Esophagus muscularis mucosa (tissue), 4 donors: ENCODE measurements around the gene TMEM198. TPM values are rescaled to one million over a fixed set of nuclear protein-coding genes. Genes with fewer than 3 reads are reported as not detected.
A peak's percentile ranks its signal among the peaks of the same experiment; 100 is the strongest.

ENCODE experiments used
- DNase-seq: peaks from one replicate; pipeline ENCODE4 v3.0.0-alpha.2; 2017; ENCODE audit errors: extremely low spot score
- H3K27ac ChIP-seq, 4 donors: fragments of 200-600 bp; sonication (generic); replicated peaks in 1 of 4; 1 replicate in 3 of 4; 2 replicates in 1 of 4; pipeline ENCODE4 v1.5.1; 2016 to 2019; ENCODE audit warnings: mild to moderate bottlenecking in 1 of 4
- H3K27me3 ChIP-seq, 4 donors: fragments of 200-600 bp; sonication (generic); one replicate each; pipeline versions ENCODE4 v1.5.1 to v1.6.0; 2016 to 2019
- H3K36me3 ChIP-seq, 4 donors: fragments of 200-600 bp; sonication (generic); one replicate each; pipeline ENCODE4 v1.5.1; 2016 to 2019
- H3K4me1 ChIP-seq, 4 donors: fragments of 200-600 bp; sonication (generic); one replicate each; pipeline ENCODE4 v1.5.1; 2016 to 2019
- H3K4me3 ChIP-seq, 4 donors: fragments of 200-600 bp; sonication (generic); 1 replicate in 2 of 4; 2 replicates in 2 of 4; pipeline ENCODE4 v1.5.1; 2016 to 2019; ENCODE audit warnings: mild to moderate bottlenecking in 4 of 4, moderate library complexity in 1 of 4
- H3K9me3 ChIP-seq, 4 donors: fragments of 200-600 bp; sonication (generic); 1 replicate in 3 of 4; 2 replicates in 1 of 4; pipeline ENCODE4 v1.5.1; 2016 to 2019
- CTCF ChIP-seq, 3 experiments: fragments of 200-600 bp in 2 of 3; fragments of 450-650 bp in 1 of 3; sonication (generic) in 2 of 3; IDR thresholded peaks; one replicate each; pipeline ENCODE4 v1.5.1; 2017 to 2019; ENCODE audit warnings: antibody characterized with exemption in 3 of 3, mild to moderate bottlenecking in 2 of 3, moderate library complexity in 1 of 3
- EP300 ChIP-seq: sonication (generic); formaldehyde crosslinking; IDR thresholded peaks from one replicate; pipeline ENCODE4 v1.6.1; 2017; ENCODE audit warnings: antibody characterized with exemption
- POLR2A ChIP-seq: fragments of 450-650 bp; IDR thresholded peaks from one replicate; pipeline ENCODE4 v1.6.1; 2017; ENCODE audit warnings: antibody characterized with exemption, moderate library complexity, mild to moderate bottlenecking, low read depth
- POLR2AphosphoS5 ChIP-seq, 2 donors: sonication (generic); formaldehyde crosslinking; IDR thresholded peaks; one replicate each; pipeline ENCODE4 v1.6.1; 2017; ENCODE audit warnings: antibody characterized with exemption in 2 of 2
- WGBS: methylation state at CpG from one replicate; pipeline ENCODE4 v1.1.5; 2018; 5-methylcytosine and 5-hydroxymethylcytosine counted together
- intact Hi-C: fragments of 100-400 bp; cut with DNase I; formaldehyde crosslinking; loops from one replicate; pipeline ENCODE4 v1.15.1; 2023
- total RNA-seq, 4 donors: library from RNA; depleted of rRNA; stranded (reverse); fragments of >200 nt; gene quantifications; one replicate each; pipeline versions ENCODE4 v1.1.0 to v1.2.1, GENCODE V29; 2016

TMEM198 gene
- total RNA-seq, 4 donors from 2014 or later = 3.7 to 4.7 (median 4.2) TPM

- intact Hi-C loops = loop anchor here (2.0 to 5.0 kb wide), 3 partner anchors 33 to 130 kb away; partner anchors contain the start of gene GMPPA
- 16% methylated on average over 19 of the region's 21 CpGs for WGBS
- Histone ChIP-seq H3K27ac (peak overlapping the region in 1 of 4 donors; percentile 45), H3K4me3 (peak overlapping the region; percentile 11 to 32 (median 29)), H3K4me1 (peaks cover 9 to 19% (median 15%) of the 10 kb centered on the region in 4 donors), H3K9me3 (no peaks in the 10 kb centered on the region), H3K36me3 (no peaks in the 10 kb centered on the region), H3K27me3 (peaks cover 0 to 37% (median 0%) of the 10 kb centered on the region in 4 donors)
- TF ChIP-seq POLR2AphosphoS5 (IDR thresholded peaks at IDR 0.05) = peak; percentile 44 to 68
- TF ChIP-seq POLR2A = no peak
- peak; percentile 96 to 99 (median 97) for TF ChIP-seq CTCF (IDR thresholded peaks at IDR 0.05)
- no peak for TF ChIP-seq EP300
- no peak for DNase-seq
Observed at GRCh38 chr2:219530048-219530963, 13.5 kb upstream of the TMEM198 start.

GRCh38 chr2:219531639-219532377 is 12.0 kb upstream of the TMEM198 start:
- intact Hi-C loops = loop anchor here (2.0 to 5.0 kb wide), 3 partner anchors 35 to 131 kb away; partner anchors contain the start of gene GMPPA
- no peak overlapping the region for H3K4me3 ChIP-seq
- peaks cover 0 to 25% (median 0%) of the 10 kb centered on the region in 4 donors for H3K27me3 ChIP-seq
- no peaks in the 10 kb centered on the region for H3K9me3 ChIP-seq
- WGBS = 90% methylated on average over 17 of the region's 20 CpGs
- no peak for DNase-seq
- TF ChIP-seq POLR2AphosphoS5 (IDR thresholded peaks at IDR 0.05) (no peak), EP300 (no peak), CTCF (IDR thresholded peaks at IDR 0.05) (no peak), POLR2A (no peak)
- no peaks in the 10 kb centered on the region for H3K36me3 ChIP-seq
- H3K4me1 ChIP-seq = peaks cover 6 to 16% (median 14%) of the 10 kb centered on the region in 4 donors
- no peak overlapping the region for H3K27ac ChIP-seq

GRCh38 chr2:219532378-219532649 is 11.5 kb upstream of the TMEM198 start:
- no peaks in the 10 kb centered on the region for H3K36me3 ChIP-seq
- WGBS = 40% methylated on average over 1 of the region's 8 CpGs
- intact Hi-C loops = loop anchor here (5.0 kb wide), 2 partner anchors 35 to 55 kb away; partner anchors contain the start of gene GMPPA

More at GRCh38 chr2:219532378-219532649, 11.5 kb upstream of the TMEM198 start:
- Histone ChIP-seq H3K27me3 (peaks cover 0 to 21% (median 0%) of the 10 kb centered on the region in 4 donors), H3K4me1 (peaks cover 6 to 13% (median 11%) of the 10 kb centered on the region in 4 donors), H3K27ac (no peak overlapping the region), H3K4me3 (no peak overlapping the region), H3K9me3 (no peaks in the 10 kb centered on the region)
- no peak for DNase-seq
- TF ChIP-seq CTCF (IDR thresholded peaks at IDR 0.05) = no peak
- no peak for TF ChIP-seq POLR2A
- TF ChIP-seq POLR2AphosphoS5 (IDR thresholded peaks at IDR 0.05) = no peak
- TF ChIP-seq EP300 = no peak
